ENCODE data around the gene TBX18. TPM values are rescaled to one million over a fixed set of nuclear protein-coding genes. Genes with fewer than 3 reads are reported as not detected.

The TBX18 gene
- total RNA-seq, 4 donors from 2014 or later = 0.62 to 4.2 (median 2.7) TPM

DNA sequence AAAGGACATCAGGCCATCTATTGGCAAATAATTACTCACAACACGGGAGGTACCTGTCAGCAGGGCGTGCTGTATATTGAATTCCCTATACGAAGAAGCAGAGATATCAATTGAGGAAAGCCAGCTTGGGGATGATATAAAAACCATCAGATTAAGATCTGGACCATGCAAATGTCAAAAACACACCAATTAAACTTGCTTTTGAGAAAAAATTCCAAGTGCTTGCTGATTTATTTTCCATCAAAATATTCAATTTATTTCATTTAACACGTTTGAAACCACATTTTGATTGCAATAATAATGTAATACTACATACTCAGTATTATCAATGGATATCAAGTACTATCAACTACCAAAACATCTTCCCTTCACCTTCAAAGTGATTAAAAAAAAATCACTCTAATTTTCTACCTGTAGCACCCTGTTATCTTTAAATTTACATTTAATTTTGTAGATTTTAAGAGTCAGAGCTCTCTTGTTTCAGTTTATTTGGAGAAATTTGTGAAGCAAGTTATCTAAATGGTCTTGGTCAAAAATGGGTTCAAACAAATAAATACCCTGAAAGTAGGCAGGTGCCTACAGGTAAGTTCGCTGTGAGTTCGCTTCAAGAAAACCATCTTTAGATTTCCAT, 6.8 kb upstream of the TBX18 start:
- no peak for DNase-seq (ENCODE audit: low spot score in 2 of 2)
- 40% methylated on average over 6 of the region's 6 CpGs for WGBS
- Histone ChIP-seq H3K4me1 (peaks cover 21% of the 10 kb centered on the region), H3K4me3 (no peak overlapping the region), H3K27me3 (peaks cover 99% of the 10 kb centered on the region), H3K36me3 (no peaks in the 10 kb centered on the region), H3K27ac (no peak overlapping the region), H3K9me3 (no peaks in the 10 kb centered on the region)
- TF ChIP-seq POLR2A (IDR thresholded peaks at IDR 0.05) = no peak
- no peak for TF ChIP-seq EP300 (IDR thresholded peaks at IDR 0.05)
- TF ChIP-seq, protein P1, sequence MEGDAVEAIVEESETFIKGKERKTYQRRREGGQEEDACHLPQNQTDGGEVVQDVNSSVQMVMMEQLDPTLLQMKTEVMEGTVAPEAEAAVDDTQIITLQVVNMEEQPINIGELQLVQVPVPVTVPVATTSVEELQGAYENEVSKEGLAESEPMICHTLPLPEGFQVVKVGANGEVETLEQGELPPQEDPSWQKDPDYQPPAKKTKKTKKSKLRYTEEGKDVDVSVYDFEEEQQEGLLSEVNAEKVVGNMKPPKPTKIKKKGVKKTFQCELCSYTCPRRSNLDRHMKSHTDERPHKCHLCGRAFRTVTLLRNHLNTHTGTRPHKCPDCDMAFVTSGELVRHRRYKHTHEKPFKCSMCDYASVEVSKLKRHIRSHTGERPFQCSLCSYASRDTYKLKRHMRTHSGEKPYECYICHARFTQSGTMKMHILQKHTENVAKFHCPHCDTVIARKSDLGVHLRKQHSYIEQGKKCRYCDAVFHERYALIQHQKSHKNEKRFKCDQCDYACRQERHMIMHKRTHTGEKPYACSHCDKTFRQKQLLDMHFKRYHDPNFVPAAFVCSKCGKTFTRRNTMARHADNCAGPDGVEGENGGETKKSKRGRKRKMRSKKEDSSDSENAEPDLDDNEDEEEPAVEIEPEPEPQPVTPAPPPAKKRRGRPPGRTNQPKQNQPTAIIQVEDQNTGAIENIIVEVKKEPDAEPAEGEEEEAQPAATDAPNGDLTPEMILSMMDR (IDR thresholded peaks at IDR 0.05) = no peak
- TF ChIP-seq POLR2AphosphoS5 (IDR thresholded peaks at IDR 0.05) = no peak

DNA sequence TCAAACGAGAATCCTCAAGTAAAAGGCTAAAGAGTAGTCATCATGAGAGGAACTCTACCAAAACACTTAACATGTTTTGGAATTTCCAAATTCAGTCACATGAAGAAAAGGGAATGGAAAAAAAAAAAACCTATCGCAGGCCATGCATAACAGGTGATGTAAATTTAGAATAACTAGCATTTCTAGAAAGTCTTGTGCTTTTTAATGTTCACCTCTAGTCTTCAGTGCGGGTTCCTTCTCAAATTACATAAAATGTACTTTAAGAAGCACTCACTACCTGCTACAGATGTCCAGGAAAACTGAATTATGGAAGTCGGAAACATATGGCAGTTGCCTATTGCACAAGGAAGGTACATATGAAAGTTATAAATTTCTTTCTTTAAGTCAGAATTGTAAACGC, 6.1 kb upstream of the TBX18 start:
- peaks cover 100% of the 10 kb centered on the region for H3K27me3 ChIP-seq
- 44% methylated on average over 5 of the region's 5 CpGs for WGBS

DNA sequence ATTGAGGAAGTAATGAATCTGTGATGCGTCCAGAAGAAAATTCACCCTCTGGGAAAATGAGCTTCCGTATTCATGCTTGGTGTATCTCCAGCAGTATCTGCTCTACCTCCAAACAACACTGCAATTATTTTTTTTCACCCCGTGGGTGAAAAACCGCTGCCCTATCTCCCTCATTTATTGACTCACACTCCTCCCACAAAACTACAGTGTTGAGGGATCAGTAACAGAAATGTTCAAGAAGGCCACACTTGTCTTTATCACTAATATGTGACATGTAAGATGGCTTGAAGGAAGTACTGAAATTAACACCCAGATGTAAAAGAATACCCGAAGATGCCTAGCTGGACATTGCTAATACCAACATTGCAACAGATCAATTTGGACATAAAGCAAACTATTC, 4.9 kb upstream of the TBX18 start:
- H3K36me3 ChIP-seq = no peaks in the 10 kb centered on the region
- H3K27me3 ChIP-seq = peaks cover 100% of the 10 kb centered on the region
- H3K4me3 ChIP-seq = peak overlapping the region; percentile 3
- H3K9me3 ChIP-seq = no peaks in the 10 kb centered on the region
- no peak overlapping the region for H3K27ac ChIP-seq
- 44% methylated on average over 5 of the region's 5 CpGs for WGBS
- TF ChIP-seq EP300 (IDR thresholded peaks at IDR 0.05) (no peak), POLR2AphosphoS5 (IDR thresholded peaks at IDR 0.05) (no peak)
- TF ChIP-seq, protein P1 (IDR thresholded peaks at IDR 0.05) = no peak
- H3K4me1 ChIP-seq = peaks cover 19% of the 10 kb centered on the region
- DNase-seq (ENCODE audit: low spot score in 2 of 2) = no peak

More for the DNA sequence above, 6.1 kb upstream of the TBX18 start:
- no peaks in the 10 kb centered on the region for H3K9me3 ChIP-seq
- H3K36me3 ChIP-seq = no peaks in the 10 kb centered on the region
- H3K4me1 ChIP-seq = peaks cover 21% of the 10 kb centered on the region
- H3K27ac ChIP-seq = no peak overlapping the region
- TF ChIP-seq, protein P1 (IDR thresholded peaks at IDR 0.05) = no peak
- TF ChIP-seq EP300 (IDR thresholded peaks at IDR 0.05) = no peak
- TF ChIP-seq POLR2AphosphoS5 (IDR thresholded peaks at IDR 0.05) = no peak
- no peak for TF ChIP-seq POLR2A (IDR thresholded peaks at IDR 0.05)
- no peak overlapping the region for H3K4me3 ChIP-seq
- no peak for DNase-seq (ENCODE audit: low spot score in 2 of 2)

DNA sequence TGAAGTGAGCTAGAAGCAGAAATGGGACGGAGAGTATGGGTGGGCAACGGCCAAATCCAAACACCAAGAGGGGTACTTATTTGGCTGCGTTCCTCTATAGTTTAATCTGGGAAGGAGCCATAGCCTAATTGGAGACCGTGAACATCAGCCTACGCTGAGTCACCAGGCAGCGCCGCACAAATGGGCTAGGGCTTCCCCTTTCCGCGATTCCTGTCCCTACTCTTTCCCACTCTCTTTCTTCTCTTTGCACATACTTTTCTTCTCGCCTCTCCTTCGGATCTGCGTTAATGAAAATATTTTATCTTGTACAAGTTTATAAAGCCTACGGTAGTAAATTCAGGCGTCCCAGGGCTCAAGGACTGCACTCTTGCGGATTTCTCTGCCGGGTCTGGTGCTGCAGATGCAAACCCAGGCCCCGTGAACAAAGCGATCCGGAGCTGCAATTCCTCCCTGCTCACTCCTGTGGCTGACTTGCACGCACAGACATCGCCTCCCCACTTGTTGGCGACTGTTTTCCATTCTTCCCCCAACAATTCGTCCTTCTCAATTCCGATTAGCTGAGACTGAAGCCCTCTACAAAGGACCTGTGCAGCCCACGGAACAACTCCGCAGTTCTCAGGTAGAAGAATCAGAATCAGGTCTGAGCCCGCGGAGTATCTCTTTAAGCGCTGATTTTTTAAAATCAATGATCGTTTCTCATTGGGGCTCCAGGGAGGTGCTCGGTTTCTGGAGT, 4.2 kb upstream of the TBX18 start:
- Histone ChIP-seq H3K9me3 (no peaks in the 10 kb centered on the region), H3K36me3 (no peaks in the 10 kb centered on the region), H3K4me1 (peaks cover 17% of the 10 kb centered on the region), H3K27ac (no peak overlapping the region), H3K4me3 (peak overlapping the region; percentile 3), H3K27me3 (peaks cover 100% of the 10 kb centered on the region)
- WGBS = 35% methylated on average over 31 of the region's 31 CpGs
- DNase-seq (ENCODE audit: low spot score in 2 of 2) = no peak
- TF ChIP-seq POLR2A (IDR thresholded peaks at IDR 0.05) = no peak
- no peak for TF ChIP-seq EP300 (IDR thresholded peaks at IDR 0.05)
- no peak for TF ChIP-seq POLR2AphosphoS5 (IDR thresholded peaks at IDR 0.05)
- TF ChIP-seq, protein P1 (IDR thresholded peaks at IDR 0.05) = no peak

DNA sequence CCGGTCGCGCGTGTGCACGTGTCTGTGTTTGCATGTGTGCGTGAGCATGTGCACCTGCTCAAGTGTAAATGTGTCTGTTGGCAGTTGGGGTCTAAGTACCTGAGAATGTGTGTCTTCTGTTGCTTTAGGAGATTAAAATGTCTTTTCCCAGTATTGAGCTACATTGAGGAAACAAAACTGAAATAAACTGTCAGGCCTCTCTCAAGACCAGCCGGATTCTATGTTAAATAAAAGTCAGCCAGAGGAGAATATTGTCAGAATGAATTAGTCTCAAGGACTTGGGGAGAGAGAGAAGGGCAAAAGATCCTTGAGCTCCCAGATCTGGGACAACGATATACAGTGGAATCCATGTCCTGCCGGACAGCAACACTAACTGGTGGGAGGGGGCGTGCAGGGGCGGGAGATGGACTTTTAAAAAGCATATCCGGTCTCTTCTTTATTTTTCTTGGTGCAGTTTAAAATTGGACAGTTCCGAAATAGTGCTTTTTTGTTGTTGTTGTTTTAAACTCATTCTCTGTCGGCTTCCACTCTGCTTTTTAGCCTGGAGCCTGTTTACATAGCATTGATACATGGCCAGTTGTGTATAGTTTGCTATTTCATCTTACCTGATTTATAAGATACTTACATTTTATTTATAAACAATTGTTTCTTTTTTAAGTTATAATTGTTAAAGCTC, 3.3 kb upstream of the TBX18 start:
- Histone ChIP-seq H3K27me3 (peaks cover 100% of the 10 kb centered on the region), H3K36me3 (no peaks in the 10 kb centered on the region), H3K9me3 (no peaks in the 10 kb centered on the region), H3K27ac (no peak overlapping the region), H3K4me3 (no peak overlapping the region), H3K4me1 (peaks cover 21% of the 10 kb centered on the region)
- no peak for DNase-seq (ENCODE audit: low spot score in 2 of 2)
- TF ChIP-seq POLR2AphosphoS5 (IDR thresholded peaks at IDR 0.05) (no peak), EP300 (IDR thresholded peaks at IDR 0.05) (no peak), POLR2A (IDR thresholded peaks at IDR 0.05) (no peak)
- TF ChIP-seq, protein P1 (IDR thresholded peaks at IDR 0.05) = no peak
- 44% methylated on average over 14 of the region's 14 CpGs for WGBS

All from suprapubic skin (tissue), 4 donors.